ENCODE data around the gene SH3BP5.

SH3BP5 gene

GRCh38 chr3:15214758-15215157, 117.6 kb downstream of the SH3BP5 start:
- DNase-seq: no peak
- H3K4me2 ChIP-seq (ENCODE audit: low read depth, low read length): no peak overlapping the region
- peaks cover 4% of the 10 kb centered on the region; the same call in 1 of the 2 replicates for H3F3A ChIP-seq (ENCODE audit: insufficient read depth, low read length)
- no peaks in the 10 kb centered on the region for H3K9me3 ChIP-seq (replicated peaks; ENCODE audit: insufficient read depth, low read length)
- H2AFZ ChIP-seq (ENCODE audit: low read length): no peak overlapping the region
- H3K4me3 ChIP-seq (ENCODE audit: low read length): no peak overlapping the region
- H3K4me1 ChIP-seq (ENCODE audit: low read length): peaks cover 15% of the 10 kb centered on the region
- H3K79me2 ChIP-seq (ENCODE audit: low read length): peaks cover 9% of the 10 kb centered on the region
- no peak overlapping the region for H3K27ac ChIP-seq (ENCODE audit: low read length)
- H3K9ac ChIP-seq (ENCODE audit: low read length): no peak overlapping the region
- H4K20me1 ChIP-seq (ENCODE audit: insufficient read depth, low read length): no peaks in the 10 kb centered on the region
- no peaks in the 10 kb centered on the region for H3K9me2 ChIP-seq (replicated peaks; ENCODE audit: insufficient read depth, low read length)
- H3K27me3 ChIP-seq (replicated peaks; ENCODE audit: insufficient read depth, low read length): no peaks in the 10 kb centered on the region
- TF ChIP-seq EZH2phosphoT487 (IDR thresholded peaks at IDR 0.05; ENCODE audit: low read length) (no peak), EZH2 (optimal IDR thresholded peaks at IDR 0.05; ENCODE audit: low read depth, low read length) (no peak)
- TF ChIP-seq, protein P1, sequence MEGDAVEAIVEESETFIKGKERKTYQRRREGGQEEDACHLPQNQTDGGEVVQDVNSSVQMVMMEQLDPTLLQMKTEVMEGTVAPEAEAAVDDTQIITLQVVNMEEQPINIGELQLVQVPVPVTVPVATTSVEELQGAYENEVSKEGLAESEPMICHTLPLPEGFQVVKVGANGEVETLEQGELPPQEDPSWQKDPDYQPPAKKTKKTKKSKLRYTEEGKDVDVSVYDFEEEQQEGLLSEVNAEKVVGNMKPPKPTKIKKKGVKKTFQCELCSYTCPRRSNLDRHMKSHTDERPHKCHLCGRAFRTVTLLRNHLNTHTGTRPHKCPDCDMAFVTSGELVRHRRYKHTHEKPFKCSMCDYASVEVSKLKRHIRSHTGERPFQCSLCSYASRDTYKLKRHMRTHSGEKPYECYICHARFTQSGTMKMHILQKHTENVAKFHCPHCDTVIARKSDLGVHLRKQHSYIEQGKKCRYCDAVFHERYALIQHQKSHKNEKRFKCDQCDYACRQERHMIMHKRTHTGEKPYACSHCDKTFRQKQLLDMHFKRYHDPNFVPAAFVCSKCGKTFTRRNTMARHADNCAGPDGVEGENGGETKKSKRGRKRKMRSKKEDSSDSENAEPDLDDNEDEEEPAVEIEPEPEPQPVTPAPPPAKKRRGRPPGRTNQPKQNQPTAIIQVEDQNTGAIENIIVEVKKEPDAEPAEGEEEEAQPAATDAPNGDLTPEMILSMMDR (IDR thresholded peaks at IDR 0.05; ENCODE audit: low read length): no peak
- no peaks in the 10 kb centered on the region; the same call in 1 of the 2 replicates for H3K36me3 ChIP-seq (replicated peaks; ENCODE audit: insufficient read depth, low read length)

DNA sequence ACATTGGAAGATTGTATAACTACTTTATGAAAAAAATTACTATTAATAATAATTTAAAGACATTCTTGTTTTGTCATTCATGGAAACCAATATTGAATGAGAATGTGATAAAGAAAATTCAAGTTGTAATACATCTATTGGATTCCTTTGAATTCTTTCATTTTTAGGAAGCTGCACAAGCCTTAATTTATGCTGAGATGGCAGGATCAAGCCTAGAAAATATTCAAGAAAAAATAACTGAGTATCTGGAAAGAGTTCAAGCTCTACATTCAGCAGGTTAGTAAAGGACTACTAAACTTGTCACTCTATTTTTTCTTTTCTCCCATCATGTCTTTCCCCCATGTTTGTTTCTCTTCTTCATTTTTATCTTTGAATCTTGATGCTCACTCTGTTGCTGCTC, 120.4 kb downstream of the SH3BP5 start:
- H4K20me1 ChIP-seq (ENCODE audit: insufficient read depth, low read length): no peaks in the 10 kb centered on the region
- no peak overlapping the region for H3K4me2 ChIP-seq (ENCODE audit: low read depth, low read length)
- no peak overlapping the region for H3K9ac ChIP-seq (ENCODE audit: low read length)
- TF ChIP-seq EZH2phosphoT487 (IDR thresholded peaks at IDR 0.05; ENCODE audit: low read length) (no peak), EZH2 (optimal IDR thresholded peaks at IDR 0.05; ENCODE audit: low read depth, low read length) (no peak)
- TF ChIP-seq, protein P1 (IDR thresholded peaks at IDR 0.05; ENCODE audit: low read length): no peak
- H3F3A ChIP-seq (ENCODE audit: insufficient read depth, low read length): peaks cover 8% of the 10 kb centered on the region
- no peak for DNase-seq
- no peak overlapping the region for H3K27ac ChIP-seq (ENCODE audit: low read length)
- H3K79me2 ChIP-seq (ENCODE audit: low read length): peaks cover 38% of the 10 kb centered on the region
- no peak overlapping the region for H2AFZ ChIP-seq (ENCODE audit: low read length)
- H3K9me3 ChIP-seq (replicated peaks; ENCODE audit: insufficient read depth, low read length): no peaks in the 10 kb centered on the region
- no peaks in the 10 kb centered on the region for H3K9me2 ChIP-seq (replicated peaks; ENCODE audit: insufficient read depth, low read length)
- H3K36me3 ChIP-seq (replicated peaks; ENCODE audit: insufficient read depth, low read length): peaks cover 3% of the 10 kb centered on the region; the same call in 1 of the 2 replicates
- H3K27me3 ChIP-seq (replicated peaks; ENCODE audit: insufficient read depth, low read length): no peaks in the 10 kb centered on the region
- peaks cover 6% of the 10 kb centered on the region for H3K4me1 ChIP-seq (ENCODE audit: low read length)
- H3K4me3 ChIP-seq (ENCODE audit: low read length): no peak overlapping the region

DNA sequence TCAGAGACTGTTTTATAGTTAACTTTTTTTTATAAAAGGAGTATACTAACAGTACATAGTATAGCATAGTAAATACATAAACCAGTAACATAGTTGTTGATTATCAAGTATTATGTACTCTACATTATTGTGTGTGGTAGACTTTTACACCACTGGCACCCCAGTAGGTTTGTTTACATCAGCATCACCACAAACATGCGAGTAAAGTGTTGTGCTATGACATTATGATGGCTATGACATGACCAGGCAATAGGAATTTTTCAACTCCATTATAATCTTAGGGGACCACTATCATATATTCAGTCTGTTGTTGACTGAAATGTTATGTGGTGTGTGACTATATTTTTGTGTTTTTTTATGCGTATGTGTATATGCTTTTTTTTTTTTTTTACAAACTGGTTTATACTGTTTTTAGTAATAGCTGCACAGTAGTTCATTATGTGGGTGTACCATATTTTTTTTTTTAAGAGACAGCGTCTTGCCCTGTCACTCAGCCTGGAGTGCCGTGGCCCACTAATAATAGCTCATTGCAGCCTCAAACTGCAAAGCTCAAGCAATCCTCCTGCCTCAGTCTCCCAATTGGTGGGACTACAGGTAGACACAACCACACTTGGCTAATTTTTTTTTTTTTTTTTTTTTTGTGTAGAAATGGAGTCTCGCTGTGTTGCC, 124.4 kb downstream of the SH3BP5 start:
- DNase-seq: no peak
- TF ChIP-seq, protein P1 (IDR thresholded peaks at IDR 0.05; ENCODE audit: low read length): no peak
- no peak for TF ChIP-seq EZH2 (optimal IDR thresholded peaks at IDR 0.05; ENCODE audit: low read depth, low read length)
- TF ChIP-seq EZH2phosphoT487 (IDR thresholded peaks at IDR 0.05; ENCODE audit: low read length): no peak
- H4K20me1 ChIP-seq (ENCODE audit: insufficient read depth, low read length): no peaks in the 10 kb centered on the region
- H3K4me2 ChIP-seq (ENCODE audit: low read depth, low read length): peak overlapping the region; percentile 53
- no peaks in the 10 kb centered on the region for H3K27me3 ChIP-seq (replicated peaks; ENCODE audit: insufficient read depth, low read length)
- peaks cover 3% of the 10 kb centered on the region; the same call in 1 of the 2 replicates for H3K36me3 ChIP-seq (replicated peaks; ENCODE audit: insufficient read depth, low read length)
- H3K79me2 ChIP-seq (ENCODE audit: low read length): peaks cover 45% of the 10 kb centered on the region
- peaks cover 11% of the 10 kb centered on the region for H3K4me1 ChIP-seq (ENCODE audit: low read length)
- H3K9me2 ChIP-seq (replicated peaks; ENCODE audit: insufficient read depth, low read length): no peaks in the 10 kb centered on the region
- peak overlapping the region; percentile 92; the same call in 1 of the 2 replicates for H3K9ac ChIP-seq (ENCODE audit: low read length)
- H3K27ac ChIP-seq (ENCODE audit: low read length): no peak overlapping the region
- H2AFZ ChIP-seq (ENCODE audit: low read length): no peak overlapping the region
- peak overlapping the region; percentile 89 for H3K4me3 ChIP-seq (ENCODE audit: low read length)
- H3K9me3 ChIP-seq (replicated peaks; ENCODE audit: insufficient read depth, low read length): no peaks in the 10 kb centered on the region
- H3F3A ChIP-seq (ENCODE audit: insufficient read depth, low read length): peaks cover 14% of the 10 kb centered on the region
